GM12878 (cell line): Measurements from ENCODE around the gene SPAG7. TPM values are rescaled to one million over a fixed set of nuclear protein-coding genes. Genes with fewer than 3 reads are reported as not detected.

Experiments used
- BCL3 ChIP-seq: IDR thresholded peaks from 2 replicates; pipeline ENCODE4 v1.6.1; 2011; ENCODE audit warnings: borderline replicate concordance, low read depth, mild to moderate bottlenecking, moderate library complexity, low read length; ENCODE audit not compliant: insufficient read depth, poor library complexity, severe bottlenecking
- CHD4 ChIP-seq: fragments of 200-600 bp; sonication (generic); IDR thresholded peaks from 2 replicates; pipeline ENCODE4 v1.6.1; 2016; ENCODE audit warnings: mild to moderate bottlenecking
- E2F8 ChIP-seq: fragments of 450-650 bp; IDR thresholded peaks from 2 replicates; pipeline ENCODE4 v1.6.1; 2018; ENCODE audit warnings: mild to moderate bottlenecking, low read depth, moderate library complexity; ENCODE audit not compliant: partially characterized antibody
- ESRRA ChIP-seq: IDR thresholded peaks from 2 replicates; pipeline ENCODE4 v1.6.1; 2012; ENCODE audit warnings: mild to moderate bottlenecking, low read length, improper control_type of control experiment
- FOS ChIP-seq: IDR thresholded peaks from 3 replicates; pipeline ENCODE4 v1.6.1; 2011; ENCODE audit warnings: borderline replicate concordance; ENCODE audit not compliant: insufficient read length; ENCODE audit errors: extremely low read depth
- FOXM1 ChIP-seq: IDR thresholded peaks from 2 replicates; pipeline ENCODE4 v1.6.1; 2012; ENCODE audit warnings: low read depth, mild to moderate bottlenecking, inconsistent platforms, low read length, moderate library complexity
- GATAD2B ChIP-seq: fragments of 450-650 bp; conservative IDR thresholded peaks from 2 replicates; pipeline ENCODE4 v1.6.1; 2017; ENCODE audit warnings: low read depth, mild to moderate bottlenecking, moderate library complexity
- HDAC6 ChIP-seq: fragments of 200-600 bp; sonication (generic); IDR thresholded peaks from one replicate; pipeline ENCODE4 v1.8.0; 2017; ENCODE audit warnings: antibody characterized with exemption; ENCODE audit not compliant: unreplicated experiment
- MYB ChIP-seq: fragments of 150-350 bp; IDR thresholded peaks from 2 replicates; pipeline ENCODE4 v1.6.1; 2014; ENCODE audit warnings: mild to moderate bottlenecking, low read depth, low read length, borderline replicate concordance
- POU2F2 ChIP-seq: IDR thresholded peaks from 3 replicates; pipeline ENCODE4 v1.6.1; 2011; ENCODE audit warnings: low read depth, mild to moderate bottlenecking, low read length, borderline replicate concordance
- RAD21 ChIP-seq: IDR thresholded peaks from 2 replicates; pipeline ENCODE4 v1.6.1; 2011; ENCODE audit warnings: mild to moderate bottlenecking, low read depth, low read length, moderate library complexity; ENCODE audit not compliant: insufficient read depth
- RCOR1 ChIP-seq: conservative IDR thresholded peaks from 2 replicates; pipeline ENCODE4 v1.6.1; 2012; ENCODE audit warnings: low read depth, low read length, improper control_type of control experiment
- RELA ChIP-seq: fragments of 450-650 bp; IDR thresholded peaks from 2 replicates; pipeline ENCODE4 v1.8.0; 2014; ENCODE audit warnings: borderline replicate concordance; ENCODE audit not compliant: partially characterized antibody
- SIX5 ChIP-seq: IDR thresholded peaks from 2 replicates; pipeline ENCODE4 v1.6.1; 2011; ENCODE audit warnings: mild to moderate bottlenecking, low read depth, low read length, moderate library complexity; ENCODE audit not compliant: severe bottlenecking
- ZBED1 ChIP-seq: IDR thresholded peaks from 2 replicates; pipeline ENCODE4 v1.6.1; 2016; ENCODE audit warnings: borderline replicate concordance
- ZBTB11 ChIP-seq: fragments of 450-650 bp; formaldehyde crosslinking; IDR thresholded peaks from 2 replicates; pipeline ENCODE4 v1.5.0; 2022; ENCODE audit warnings: mild to moderate bottlenecking, missing genetic modification characterization
- ZNF622 ChIP-seq: fragments of 450-650 bp; IDR thresholded peaks from 2 replicates; pipeline ENCODE4 v1.6.1; 2017; ENCODE audit warnings: mild to moderate bottlenecking, inconsistent platforms
- ZNF687 ChIP-seq: fragments of 450-650 bp; IDR thresholded peaks from 2 replicates; pipeline ENCODE4 v1.6.1; 2017; ENCODE audit warnings: mild to moderate bottlenecking, moderate library complexity
- polyA plus RNA-seq, 11 experiments: library from polyadenylated mRNA; depleted of rRNA in 4 of 11; unstranded in 6 of 11; stranded (reverse) in 5 of 11; fragments of >200 nt; fragmentation: Nextera tagmentation in 4 of 11; fragmentation: Illumina TruSeq in 1 of 11; extraction: Ambion mirVana in 4 of 11; extraction: Trizol in 1 of 11; gene quantifications; 1 replicate in 1 of 11; 2 replicates in 10 of 11; pipeline versions ENCODE4 v1.2.1 to v1.2.3, GENCODE V29; 2011 to 2016; ENCODE audit warnings: inconsistent platforms in 2 of 11, missing spikeins in 2 of 11, low read depth in 1 of 11
- total RNA-seq, 4 experiments: library from RNA; depleted of rRNA in 3 of 4; stranded (reverse); fragments of >200 nt in 3 of 4; fragmentation: Illumina TruSeq in 1 of 4; extraction: Trizol in 1 of 4; gene quantifications; 2 replicates each; pipeline versions ENCODE4 v1.2.1 to v1.2.3, GENCODE V29; 2013 to 2021

The SPAG7 gene
- total and polyA plus RNA-seq, 10 of the 15 experiments (the other 5 are each of a cell fraction or from before 2014, with no cell fraction given): 7.9 to 146 (median 88.7) TPM

- TF ChIP-seq FOS (no peak), GATAD2B (peak; percentile 58), ZNF687 (peak; percentile 40), FOXM1 (no peak), MYB (no peak), RCOR1 (no peak), RAD21 (no peak), ZBTB11 (CRISPR knock-in tag) (no peak), CHD4 (no peak), SIX5 (no peak), ZBED1 (peak; percentile 94), ESRRA (no peak), E2F8 (no peak), HDAC6 (no peak), BCL3 (peak; percentile 99), POU2F2 (peak; percentile 58; the same call in 2 of the 3 replicates), RELA (peak; percentile 83), ZNF622 (no peak)
Measured at GRCh38 chr17:4945176-4945943, 22.3 kb downstream of the SPAG7 start (continued).
